Measurements from ENCODE around the gene ITGB8. TPM values are rescaled to one million over a fixed set of nuclear protein-coding genes. Genes with fewer than 3 reads are reported as not detected.

Gene ITGB8
- total and polyA plus RNA-seq, 8 donors: 5.7 to 14.2 (median 6.8) TPM

DNA sequence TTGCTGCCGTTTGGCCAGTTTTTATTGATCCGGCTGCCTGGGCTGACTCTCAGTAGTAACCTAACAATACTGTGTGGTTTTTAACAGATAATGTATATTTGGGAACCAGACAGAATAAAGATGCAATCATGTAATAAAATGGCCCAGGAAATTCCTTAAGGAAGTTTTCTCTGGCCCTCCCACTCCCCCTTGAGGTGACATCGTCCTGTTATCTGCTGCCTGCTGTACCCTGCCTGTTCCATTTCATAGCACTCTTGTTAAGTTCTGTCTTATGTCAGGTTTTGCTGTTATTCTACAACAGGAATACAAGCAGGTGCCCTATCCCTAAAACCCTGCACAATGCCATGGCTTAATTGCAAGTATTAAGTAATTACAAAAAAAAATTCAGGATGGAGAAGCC lies 12.5 kb downstream of the ITGB8 start:
- intact Hi-C loops (cut with DNase I): no loop called here
- DNase-seq (no peak), ATAC-seq (no peak)
- Histone ChIP-seq H3K36me3 (no peaks in the 10 kb centered on the region), H3K4me3 (no peak overlapping the region), H3K27me3 (no peaks in the 10 kb centered on the region), H3K4me1 (no peaks in the 10 kb centered on the region), H3K9me3 (no peaks in the 10 kb centered on the region), H3K27ac (no peak overlapping the region)
- TF ChIP-seq, protein P1, sequence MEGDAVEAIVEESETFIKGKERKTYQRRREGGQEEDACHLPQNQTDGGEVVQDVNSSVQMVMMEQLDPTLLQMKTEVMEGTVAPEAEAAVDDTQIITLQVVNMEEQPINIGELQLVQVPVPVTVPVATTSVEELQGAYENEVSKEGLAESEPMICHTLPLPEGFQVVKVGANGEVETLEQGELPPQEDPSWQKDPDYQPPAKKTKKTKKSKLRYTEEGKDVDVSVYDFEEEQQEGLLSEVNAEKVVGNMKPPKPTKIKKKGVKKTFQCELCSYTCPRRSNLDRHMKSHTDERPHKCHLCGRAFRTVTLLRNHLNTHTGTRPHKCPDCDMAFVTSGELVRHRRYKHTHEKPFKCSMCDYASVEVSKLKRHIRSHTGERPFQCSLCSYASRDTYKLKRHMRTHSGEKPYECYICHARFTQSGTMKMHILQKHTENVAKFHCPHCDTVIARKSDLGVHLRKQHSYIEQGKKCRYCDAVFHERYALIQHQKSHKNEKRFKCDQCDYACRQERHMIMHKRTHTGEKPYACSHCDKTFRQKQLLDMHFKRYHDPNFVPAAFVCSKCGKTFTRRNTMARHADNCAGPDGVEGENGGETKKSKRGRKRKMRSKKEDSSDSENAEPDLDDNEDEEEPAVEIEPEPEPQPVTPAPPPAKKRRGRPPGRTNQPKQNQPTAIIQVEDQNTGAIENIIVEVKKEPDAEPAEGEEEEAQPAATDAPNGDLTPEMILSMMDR (IDR thresholded peaks at IDR 0.05): no peak

GRCh38 chr7:20343941-20344340 lies 13.2 kb downstream of the ITGB8 start:
- H3K4me3 ChIP-seq: no peak overlapping the region
- intact Hi-C loops (cut with DNase I): no loop called here
- TF ChIP-seq, protein P1 (IDR thresholded peaks at IDR 0.05): no peak
- H3K4me1 ChIP-seq: no peaks in the 10 kb centered on the region
- no peaks in the 10 kb centered on the region for H3K9me3 ChIP-seq
- ATAC-seq (no peak), DNase-seq (no peak)
- H3K27me3 ChIP-seq: no peaks in the 10 kb centered on the region
- H3K27ac ChIP-seq: no peak overlapping the region
- H3K36me3 ChIP-seq: no peaks in the 10 kb centered on the region

GRCh38 chr7:20344396-20344795 lies 13.7 kb downstream of the ITGB8 start:
- H3K36me3 ChIP-seq: no peaks in the 10 kb centered on the region
- H3K27me3 ChIP-seq: no peaks in the 10 kb centered on the region
- TF ChIP-seq, protein P1 (IDR thresholded peaks at IDR 0.05): no peak
- H3K9me3 ChIP-seq: no peaks in the 10 kb centered on the region
- intact Hi-C loops (cut with DNase I): no loop called here
- no peak overlapping the region for H3K27ac ChIP-seq
- no peak for DNase-seq
- no peaks in the 10 kb centered on the region for H3K4me1 ChIP-seq
- H3K4me3 ChIP-seq: no peak overlapping the region
- ATAC-seq: no peak

DNA sequence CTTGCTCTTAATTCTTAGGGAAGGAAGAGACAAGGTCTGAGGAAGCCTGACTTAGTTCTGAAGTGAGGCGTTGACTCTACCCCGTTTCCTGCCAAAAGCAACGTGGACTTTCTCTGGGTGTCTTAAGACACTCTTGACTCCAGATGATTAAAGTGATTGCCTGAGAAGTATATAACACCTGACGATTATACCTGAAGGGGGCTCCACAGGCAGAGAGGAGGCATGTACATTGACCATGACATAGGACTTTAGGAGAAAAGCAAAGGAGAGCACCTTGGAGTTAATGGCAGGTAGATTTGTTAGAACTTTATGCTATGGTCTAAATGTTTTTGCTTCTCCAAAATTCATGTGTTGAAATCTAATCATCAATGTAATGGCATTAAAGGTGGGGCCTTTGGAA lies 15.9 kb downstream of the ITGB8 start:
- ATAC-seq (no peak), DNase-seq (no peak)
- TF ChIP-seq, protein P1 (IDR thresholded peaks at IDR 0.05): no peak
- intact Hi-C loops (cut with DNase I): no loop called here
- Histone ChIP-seq H3K27me3 (no peaks in the 10 kb centered on the region), H3K4me3 (no peak overlapping the region), H3K27ac (no peak overlapping the region), H3K9me3 (no peaks in the 10 kb centered on the region), H3K4me1 (no peaks in the 10 kb centered on the region), H3K36me3 (no peaks in the 10 kb centered on the region)

DNA sequence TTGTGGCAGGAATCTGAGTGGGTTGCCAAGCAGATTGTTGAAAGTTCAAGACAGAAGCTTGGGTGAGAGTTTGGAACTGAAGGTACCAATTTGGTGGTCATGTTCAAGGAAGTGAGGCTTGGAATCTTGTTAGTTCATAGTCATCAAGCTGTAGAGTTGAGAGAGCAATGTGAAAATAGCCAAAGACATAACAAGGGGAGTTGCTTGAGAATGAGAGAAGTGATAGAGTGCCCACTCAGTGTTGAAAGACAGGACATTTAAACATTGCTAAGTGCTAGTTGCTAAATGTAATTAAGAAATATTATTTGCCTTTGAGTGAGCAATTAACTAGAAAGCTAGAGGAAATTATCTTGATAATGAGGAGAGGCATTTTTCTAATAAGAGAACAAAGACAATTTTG lies 17.0 kb downstream of the ITGB8 start:
- Histone ChIP-seq H3K4me3 (no peak overlapping the region), H3K27me3 (no peaks in the 10 kb centered on the region), H3K9me3 (no peaks in the 10 kb centered on the region), H3K36me3 (no peaks in the 10 kb centered on the region), H3K4me1 (no peaks in the 10 kb centered on the region), H3K27ac (no peak overlapping the region)
- DNase-seq (no peak), ATAC-seq (no peak)
- TF ChIP-seq, protein P1 (IDR thresholded peaks at IDR 0.05): no peak
- intact Hi-C loops (cut with DNase I): no loop called here

All from left lung (tissue), 10 donors.